ENCODE data around the gene ANKRD55. TPM values are rescaled to one million over a fixed set of nuclear protein-coding genes. Genes with fewer than 3 reads are reported as not detected.
A peak's percentile ranks its signal among the peaks of the same experiment; 100 is the strongest.
"Not testable (repeated sequence)": the region's sequence is repeated elsewhere in the genome, so short reads cannot be mapped to it uniquely, and the experiment has no call there.

ANKRD55 gene
- polyA plus RNA-seq, 4 donors = 1.1 to 1.6 (median 1.5) TPM

- DNase-seq (ENCODE audit: low read depth in 4 of 4, low spot score in 3 of 4) = no peak
Measured at GRCh38 chr5:56253924-56254323, 20.8 kb upstream of the ANKRD55 start.

- no peak for DNase-seq (ENCODE audit: low read depth in 4 of 4, low spot score in 3 of 4)
Measured at GRCh38 chr5:56253126-56253525, 20.0 kb upstream of the ANKRD55 start.

- DNase-seq (ENCODE audit: low read depth in 4 of 4, low spot score in 3 of 4) = no peak
Measured at GRCh38 chr5:56251918-56252553, 18.9 kb upstream of the ANKRD55 start.

GRCh38 chr5:56251440-56251839 lies 18.3 kb upstream of the ANKRD55 start:
- no peak for DNase-seq (ENCODE audit: low read depth in 4 of 4, low spot score in 3 of 4)

GRCh38 chr5:56250011-56250410 lies 16.9 kb upstream of the ANKRD55 start:
- no peak for DNase-seq (ENCODE audit: low read depth in 4 of 4, low spot score in 3 of 4)

GRCh38 chr5:56249085-56249484 lies 16.0 kb upstream of the ANKRD55 start:
- DNase-seq (ENCODE audit: low read depth in 4 of 4, low spot score in 3 of 4) = not testable (repeated sequence)

- no peak for DNase-seq (ENCODE audit: low read depth in 4 of 4, low spot score in 3 of 4)
Measured at GRCh38 chr5:56247592-56247991, 14.5 kb upstream of the ANKRD55 start.

- no peak for DNase-seq (ENCODE audit: low read depth in 4 of 4, low spot score in 3 of 4)
Measured at GRCh38 chr5:56246769-56247168, 13.6 kb upstream of the ANKRD55 start.

GRCh38 chr5:56245481-56245880 lies 12.4 kb upstream of the ANKRD55 start:
- no peak for DNase-seq (ENCODE audit: low read depth in 4 of 4, low spot score in 3 of 4)

- no peak for DNase-seq (ENCODE audit: low read depth in 4 of 4, low spot score in 3 of 4)
Measured at GRCh38 chr5:56244627-56245026, 11.5 kb upstream of the ANKRD55 start.

GRCh38 chr5:56242271-56242670 lies 9.1 kb upstream of the ANKRD55 start:
- DNase-seq (ENCODE audit: low read depth in 4 of 4, low spot score in 3 of 4) = not testable (repeated sequence)

- no peak for DNase-seq (ENCODE audit: low read depth in 4 of 4, low spot score in 3 of 4)
Measured at GRCh38 chr5:56232538-56232937, 592 bp downstream of the ANKRD55 start.

- no peak for DNase-seq (ENCODE audit: low read depth in 4 of 4, low spot score in 3 of 4)
Measured at GRCh38 chr5:56230576-56230975, 2.6 kb downstream of the ANKRD55 start.

- DNase-seq (ENCODE audit: low read depth in 4 of 4, low spot score in 3 of 4) = peak in 3 of 4 donors; percentile 56 to 63 (median 63)
Measured at GRCh38 chr5:56229111-56229510, 4.0 kb downstream of the ANKRD55 start.

GRCh38 chr5:56228631-56229030 lies 4.5 kb downstream of the ANKRD55 start:
- no peak for DNase-seq (ENCODE audit: low read depth in 4 of 4, low spot score in 3 of 4)

GRCh38 chr5:56227691-56228090 lies 5.4 kb downstream of the ANKRD55 start:
- DNase-seq (ENCODE audit: low read depth in 4 of 4, low spot score in 3 of 4) = no peak

GRCh38 chr5:56223298-56223697 lies 9.8 kb downstream of the ANKRD55 start:
- DNase-seq (ENCODE audit: low read depth in 4 of 4, low spot score in 3 of 4) = not testable (repeated sequence)

GRCh38 chr5:56221601-56222000 lies 11.5 kb downstream of the ANKRD55 start:
- not testable (repeated sequence) for DNase-seq (ENCODE audit: low read depth in 4 of 4, low spot score in 3 of 4)

GRCh38 chr5:56215019-56215830 lies 17.9 kb downstream of the ANKRD55 start:
- DNase-seq (ENCODE audit: low read depth in 4 of 4, low spot score in 3 of 4) = no peak

- DNase-seq (ENCODE audit: low read depth in 4 of 4, low spot score in 3 of 4) = not testable (repeated sequence)
Measured at GRCh38 chr5:56213886-56214535, 19.1 kb downstream of the ANKRD55 start.

GRCh38 chr5:56212130-56212879 lies 20.8 kb downstream of the ANKRD55 start:
- no peak for DNase-seq (ENCODE audit: low read depth in 4 of 4, low spot score in 3 of 4)

All from right renal pelvis (tissue), 4 donors.